ENCODE results near the gene FRMPD4. TPM values are rescaled to one million over a fixed set of nuclear protein-coding genes. Genes with fewer than 3 reads are reported as not detected.

The FRMPD4 gene
- polyA plus RNA-seq, 2 of the 4 experiments (the other 2 are of a cell fraction): 0.08 to 0.28 TPM

DNA sequence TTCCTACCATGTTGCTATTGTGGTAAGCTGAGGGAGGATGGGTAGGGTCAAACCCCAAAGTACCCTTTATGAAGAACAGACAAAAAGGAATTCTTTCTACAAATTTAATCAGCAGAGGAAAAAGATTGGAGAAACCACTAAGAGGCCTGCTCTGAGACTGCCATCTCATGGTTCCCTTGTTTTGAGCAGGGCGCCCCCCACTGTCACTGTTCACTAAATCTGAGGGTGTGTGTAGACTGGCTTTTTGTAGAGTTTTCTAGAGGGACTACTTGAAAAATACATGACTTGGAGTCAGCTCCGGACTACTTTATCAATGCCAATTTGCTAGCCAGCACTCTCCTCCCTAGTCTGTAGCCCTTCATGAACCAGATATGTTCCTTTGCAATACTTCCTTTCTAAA, 324.8 kb downstream of the FRMPD4 start (continued):
- no peak for TF ChIP-seq NR3C1 (IDR thresholded peaks at IDR 0.05)

DNA sequence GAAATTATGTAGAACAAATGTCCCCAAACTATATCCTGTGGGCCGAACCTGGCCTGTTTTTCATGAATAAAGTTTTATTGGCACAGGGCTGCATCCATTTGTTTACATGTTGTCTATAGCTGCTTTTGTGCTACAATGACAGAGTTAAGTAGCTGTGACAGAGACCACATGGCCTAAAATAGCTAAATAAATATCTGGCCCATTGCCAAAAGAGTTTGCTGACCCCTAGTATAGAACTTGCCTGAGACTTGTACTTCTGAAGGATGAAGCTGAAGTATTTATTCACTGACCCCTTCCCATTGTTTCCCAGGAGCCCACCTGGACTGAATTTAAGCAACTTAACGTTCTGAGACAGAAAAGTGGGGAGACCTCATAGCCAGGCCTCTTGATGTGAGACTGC, 325.6 kb downstream of the FRMPD4 start:
- ATAC-seq: no peak
- H3K27ac ChIP-seq: no peak overlapping the region
- 28% methylated on average over 2 of the region's 2 CpGs for WGBS (ENCODE audit: missing lambda C conversion rate)
- H3K4me1 ChIP-seq: no peaks in the 10 kb centered on the region
- no peaks in the 10 kb centered on the region for H3K9me3 ChIP-seq
- TF ChIP-seq NFE2L2 (conservative IDR thresholded peaks at IDR 0.05; ENCODE audit: low read length) (no peak), RCOR1 (IDR thresholded peaks at IDR 0.05; ENCODE audit: low read depth, low read length) (no peak), EHMT2 (IDR thresholded peaks at IDR 0.05; ENCODE audit: low read depth) (no peak), MYC (IDR thresholded peaks at IDR 0.05; ENCODE audit: borderline replicate concordance, low read length) (no peak), POLR2A (IDR thresholded peaks at IDR 0.05; ENCODE audit: low read length) (no peak)
- TF ChIP-seq, protein P1, sequence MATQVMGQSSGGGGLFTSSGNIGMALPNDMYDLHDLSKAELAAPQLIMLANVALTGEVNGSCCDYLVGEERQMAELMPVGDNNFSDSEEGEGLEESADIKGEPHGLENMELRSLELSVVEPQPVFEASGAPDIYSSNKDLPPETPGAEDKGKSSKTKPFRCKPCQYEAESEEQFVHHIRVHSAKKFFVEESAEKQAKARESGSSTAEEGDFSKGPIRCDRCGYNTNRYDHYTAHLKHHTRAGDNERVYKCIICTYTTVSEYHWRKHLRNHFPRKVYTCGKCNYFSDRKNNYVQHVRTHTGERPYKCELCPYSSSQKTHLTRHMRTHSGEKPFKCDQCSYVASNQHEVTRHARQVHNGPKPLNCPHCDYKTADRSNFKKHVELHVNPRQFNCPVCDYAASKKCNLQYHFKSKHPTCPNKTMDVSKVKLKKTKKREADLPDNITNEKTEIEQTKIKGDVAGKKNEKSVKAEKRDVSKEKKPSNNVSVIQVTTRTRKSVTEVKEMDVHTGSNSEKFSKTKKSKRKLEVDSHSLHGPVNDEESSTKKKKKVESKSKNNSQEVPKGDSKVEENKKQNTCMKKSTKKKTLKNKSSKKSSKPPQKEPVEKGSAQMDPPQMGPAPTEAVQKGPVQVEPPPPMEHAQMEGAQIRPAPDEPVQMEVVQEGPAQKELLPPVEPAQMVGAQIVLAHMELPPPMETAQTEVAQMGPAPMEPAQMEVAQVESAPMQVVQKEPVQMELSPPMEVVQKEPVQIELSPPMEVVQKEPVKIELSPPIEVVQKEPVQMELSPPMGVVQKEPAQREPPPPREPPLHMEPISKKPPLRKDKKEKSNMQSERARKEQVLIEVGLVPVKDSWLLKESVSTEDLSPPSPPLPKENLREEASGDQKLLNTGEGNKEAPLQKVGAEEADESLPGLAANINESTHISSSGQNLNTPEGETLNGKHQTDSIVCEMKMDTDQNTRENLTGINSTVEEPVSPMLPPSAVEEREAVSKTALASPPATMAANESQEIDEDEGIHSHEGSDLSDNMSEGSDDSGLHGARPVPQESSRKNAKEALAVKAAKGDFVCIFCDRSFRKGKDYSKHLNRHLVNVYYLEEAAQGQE (IDR thresholded peaks at IDR 0.05): no peak
- H3K4me2 ChIP-seq: no peak overlapping the region
- ChIA-PET POLR2A (no interaction called here), CTCF (no interaction called here)
- DNase-seq (ENCODE audit: low read depth in 1 of 2, low spot score in 1 of 2): no peak
- H3K4me3 ChIP-seq: no peak overlapping the region
- FAIRE-seq: no peak

DNA sequence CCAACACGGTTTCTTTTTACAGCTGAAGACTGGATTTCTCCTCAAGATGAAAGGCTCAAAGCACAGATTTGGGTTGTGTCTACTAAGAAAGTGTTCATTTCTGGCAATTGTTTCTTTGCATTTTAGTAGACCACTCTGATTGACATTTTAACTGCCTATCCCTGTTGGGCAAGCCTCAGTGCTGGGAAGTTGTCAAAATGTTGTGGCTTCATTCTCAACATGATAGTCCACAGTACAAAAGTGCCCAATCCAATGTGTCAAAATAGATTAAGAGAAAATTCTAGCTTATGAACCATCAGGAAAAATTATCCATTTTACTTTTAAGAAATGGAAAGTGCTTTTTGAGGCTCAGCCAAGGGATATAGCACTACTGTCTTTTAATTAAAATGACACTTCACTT, 329.0 kb downstream of the FRMPD4 start:
- Histone ChIP-seq H3K27ac (no peak overlapping the region), H3K4me1 (no peaks in the 10 kb centered on the region), H3K4me2 (no peak overlapping the region), H3K9me3 (no peaks in the 10 kb centered on the region; the same call in 2 of the 3 replicates), H3K4me3 (no peak overlapping the region)
- 12% methylated on average over 1 of the region's 1 CpG for WGBS (ENCODE audit: missing lambda C conversion rate)
- ChIA-PET POLR2A (no interaction called here), CTCF (interaction anchor here (0.7 kb wide), 1 partner anchor 184 kb away, joined by 3 read pairs; no protein-coding TSS in a partner anchor)
- ATAC-seq: no peak
- no peak for TF ChIP-seq BCL3 (IDR thresholded peaks at IDR 0.05)
- TF ChIP-seq HEYL (CRISPR knock-in tag; IDR thresholded peaks at IDR 0.05): no peak
- no peak for TF ChIP-seq MAZ (IDR thresholded peaks at IDR 0.05; ENCODE audit: borderline replicate concordance, low read depth, low read length)
- TF ChIP-seq POLR2AphosphoS2 (conservative IDR thresholded peaks at IDR 0.05; ENCODE audit: low read length): no peak
- no peak for TF ChIP-seq TFCP2L1 (CRISPR knock-in tag; IDR thresholded peaks at IDR 0.05)
- TF ChIP-seq PHF8 (IDR thresholded peaks at IDR 0.05; ENCODE audit: borderline replicate concordance, low read depth): no peak
- TF ChIP-seq, protein P2, sequence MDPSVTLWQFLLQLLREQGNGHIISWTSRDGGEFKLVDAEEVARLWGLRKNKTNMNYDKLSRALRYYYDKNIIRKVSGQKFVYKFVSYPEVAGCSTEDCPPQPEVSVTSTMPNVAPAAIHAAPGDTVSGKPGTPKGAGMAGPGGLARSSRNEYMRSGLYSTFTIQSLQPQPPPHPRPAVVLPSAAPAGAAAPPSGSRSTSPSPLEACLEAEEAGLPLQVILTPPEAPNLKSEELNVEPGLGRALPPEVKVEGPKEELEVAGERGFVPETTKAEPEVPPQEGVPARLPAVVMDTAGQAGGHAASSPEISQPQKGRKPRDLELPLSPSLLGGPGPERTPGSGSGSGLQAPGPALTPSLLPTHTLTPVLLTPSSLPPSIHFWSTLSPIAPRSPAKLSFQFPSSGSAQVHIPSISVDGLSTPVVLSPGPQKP (IDR thresholded peaks at IDR 0.05; ENCODE audit: low read depth, low read length): no peak
- TF ChIP-seq NFE2L2 (conservative IDR thresholded peaks at IDR 0.05; ENCODE audit: low read length): no peak
- TF ChIP-seq ZNF302 (CRISPR knock-in tag; IDR thresholded peaks at IDR 0.05): no peak
- TF ChIP-seq HOXA7 (CRISPR knock-in tag; IDR thresholded peaks at IDR 0.05): no peak
- TF ChIP-seq, protein P3, sequence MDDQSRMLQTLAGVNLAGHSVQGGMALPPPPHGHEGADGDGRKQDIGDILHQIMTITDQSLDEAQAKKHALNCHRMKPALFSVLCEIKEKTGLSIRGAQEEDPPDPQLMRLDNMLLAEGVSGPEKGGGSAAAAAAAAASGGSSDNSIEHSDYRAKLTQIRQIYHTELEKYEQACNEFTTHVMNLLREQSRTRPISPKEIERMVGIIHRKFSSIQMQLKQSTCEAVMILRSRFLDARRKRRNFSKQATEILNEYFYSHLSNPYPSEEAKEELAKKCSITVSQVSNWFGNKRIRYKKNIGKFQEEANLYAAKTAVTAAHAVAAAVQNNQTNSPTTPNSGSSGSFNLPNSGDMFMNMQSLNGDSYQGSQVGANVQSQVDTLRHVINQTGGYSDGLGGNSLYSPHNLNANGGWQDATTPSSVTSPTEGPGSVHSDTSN (IDR thresholded peaks at IDR 0.05): no peak
- TF ChIP-seq EHF (CRISPR knock-in tag; IDR thresholded peaks at IDR 0.05): no peak
- no peak for TF ChIP-seq CBX2 (IDR thresholded peaks at IDR 0.05; ENCODE audit: borderline replicate concordance, low read depth)
- no peak for TF ChIP-seq CTCF (IDR thresholded peaks at IDR 0.05)
- no peak for TF ChIP-seq NPAS2 (CRISPR knock-in tag; IDR thresholded peaks at IDR 0.05; ENCODE audit: borderline replicate concordance)
- no peak for TF ChIP-seq POLR2A (IDR thresholded peaks at IDR 0.05; ENCODE audit: low read length)
- no peak for TF ChIP-seq KDM5A (IDR thresholded peaks at IDR 0.05)
- TF ChIP-seq MAX (IDR thresholded peaks at IDR 0.05): no peak
- TF ChIP-seq MYC (IDR thresholded peaks at IDR 0.05; ENCODE audit: borderline replicate concordance, low read length): no peak
- no peak for TF ChIP-seq HMGXB4 (CRISPR knock-in tag; IDR thresholded peaks at IDR 0.05; ENCODE audit: borderline replicate concordance)
- FAIRE-seq: no peak
- no peak for DNase-seq (ENCODE audit: low read depth in 1 of 2, low spot score in 1 of 2)

Data from A549 (cell line).